ENCODE results near the gene FERD3L.

The FERD3L gene

GRCh38 chr7:19139706-19140327, 5.4 kb downstream of the FERD3L start:
- TF ChIP-seq, protein P1, sequence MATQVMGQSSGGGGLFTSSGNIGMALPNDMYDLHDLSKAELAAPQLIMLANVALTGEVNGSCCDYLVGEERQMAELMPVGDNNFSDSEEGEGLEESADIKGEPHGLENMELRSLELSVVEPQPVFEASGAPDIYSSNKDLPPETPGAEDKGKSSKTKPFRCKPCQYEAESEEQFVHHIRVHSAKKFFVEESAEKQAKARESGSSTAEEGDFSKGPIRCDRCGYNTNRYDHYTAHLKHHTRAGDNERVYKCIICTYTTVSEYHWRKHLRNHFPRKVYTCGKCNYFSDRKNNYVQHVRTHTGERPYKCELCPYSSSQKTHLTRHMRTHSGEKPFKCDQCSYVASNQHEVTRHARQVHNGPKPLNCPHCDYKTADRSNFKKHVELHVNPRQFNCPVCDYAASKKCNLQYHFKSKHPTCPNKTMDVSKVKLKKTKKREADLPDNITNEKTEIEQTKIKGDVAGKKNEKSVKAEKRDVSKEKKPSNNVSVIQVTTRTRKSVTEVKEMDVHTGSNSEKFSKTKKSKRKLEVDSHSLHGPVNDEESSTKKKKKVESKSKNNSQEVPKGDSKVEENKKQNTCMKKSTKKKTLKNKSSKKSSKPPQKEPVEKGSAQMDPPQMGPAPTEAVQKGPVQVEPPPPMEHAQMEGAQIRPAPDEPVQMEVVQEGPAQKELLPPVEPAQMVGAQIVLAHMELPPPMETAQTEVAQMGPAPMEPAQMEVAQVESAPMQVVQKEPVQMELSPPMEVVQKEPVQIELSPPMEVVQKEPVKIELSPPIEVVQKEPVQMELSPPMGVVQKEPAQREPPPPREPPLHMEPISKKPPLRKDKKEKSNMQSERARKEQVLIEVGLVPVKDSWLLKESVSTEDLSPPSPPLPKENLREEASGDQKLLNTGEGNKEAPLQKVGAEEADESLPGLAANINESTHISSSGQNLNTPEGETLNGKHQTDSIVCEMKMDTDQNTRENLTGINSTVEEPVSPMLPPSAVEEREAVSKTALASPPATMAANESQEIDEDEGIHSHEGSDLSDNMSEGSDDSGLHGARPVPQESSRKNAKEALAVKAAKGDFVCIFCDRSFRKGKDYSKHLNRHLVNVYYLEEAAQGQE (IDR thresholded peaks at IDR 0.05; ENCODE audit: insufficient replicate concordance, low read depth), result no peak
- no peak for TF ChIP-seq GABPA (IDR thresholded peaks at IDR 0.05; ENCODE audit: low read depth)
- TF ChIP-seq SPI1 (IDR thresholded peaks at IDR 0.05; ENCODE audit: borderline replicate concordance, low read depth), result no peak
- no peak for TF ChIP-seq POLR2AphosphoS5 (IDR thresholded peaks at IDR 0.05; ENCODE audit: low read depth)
- TF ChIP-seq, protein P2, sequence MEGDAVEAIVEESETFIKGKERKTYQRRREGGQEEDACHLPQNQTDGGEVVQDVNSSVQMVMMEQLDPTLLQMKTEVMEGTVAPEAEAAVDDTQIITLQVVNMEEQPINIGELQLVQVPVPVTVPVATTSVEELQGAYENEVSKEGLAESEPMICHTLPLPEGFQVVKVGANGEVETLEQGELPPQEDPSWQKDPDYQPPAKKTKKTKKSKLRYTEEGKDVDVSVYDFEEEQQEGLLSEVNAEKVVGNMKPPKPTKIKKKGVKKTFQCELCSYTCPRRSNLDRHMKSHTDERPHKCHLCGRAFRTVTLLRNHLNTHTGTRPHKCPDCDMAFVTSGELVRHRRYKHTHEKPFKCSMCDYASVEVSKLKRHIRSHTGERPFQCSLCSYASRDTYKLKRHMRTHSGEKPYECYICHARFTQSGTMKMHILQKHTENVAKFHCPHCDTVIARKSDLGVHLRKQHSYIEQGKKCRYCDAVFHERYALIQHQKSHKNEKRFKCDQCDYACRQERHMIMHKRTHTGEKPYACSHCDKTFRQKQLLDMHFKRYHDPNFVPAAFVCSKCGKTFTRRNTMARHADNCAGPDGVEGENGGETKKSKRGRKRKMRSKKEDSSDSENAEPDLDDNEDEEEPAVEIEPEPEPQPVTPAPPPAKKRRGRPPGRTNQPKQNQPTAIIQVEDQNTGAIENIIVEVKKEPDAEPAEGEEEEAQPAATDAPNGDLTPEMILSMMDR (IDR thresholded peaks at IDR 0.05; ENCODE audit: insufficient read depth, low read length), result no peak
- Histone ChIP-seq H3K27me3 (ENCODE audit: insufficient read depth, poor library complexity, severe bottlenecking) (peaks cover 3% of the 10 kb centered on the region), H3K27ac (replicated peaks) (no peak overlapping the region), H3K4me3 (replicated peaks; ENCODE audit: insufficient read depth, low read length) (no peak overlapping the region)
- no peak for DNase-seq (ENCODE audit: low read depth in 1 of 2, low spot score in 1 of 2)

- TF ChIP-seq, protein P1 (IDR thresholded peaks at IDR 0.05; ENCODE audit: insufficient replicate concordance, low read depth), result no peak
- TF ChIP-seq SPI1 (IDR thresholded peaks at IDR 0.05; ENCODE audit: borderline replicate concordance, low read depth), result no peak
- no peak for TF ChIP-seq GABPA (IDR thresholded peaks at IDR 0.05; ENCODE audit: low read depth)
- H3K4me3 ChIP-seq (replicated peaks; ENCODE audit: insufficient read depth, low read length), result no peak overlapping the region
- no peak for DNase-seq (ENCODE audit: low read depth in 1 of 2, low spot score in 1 of 2)
These were observed 11.3 kb downstream of the FERD3L start for GRCh38 chr7:19133886-19134285.

GRCh38 chr7:19133390-19133789, 11.8 kb downstream of the FERD3L start:
- Histone ChIP-seq H3K4me3 (replicated peaks; ENCODE audit: insufficient read depth, low read length) (no peak overlapping the region), H3K27me3 (ENCODE audit: insufficient read depth, poor library complexity, severe bottlenecking) (no peaks in the 10 kb centered on the region), H3K27ac (replicated peaks) (no peak overlapping the region)
- TF ChIP-seq, protein P2 (IDR thresholded peaks at IDR 0.05; ENCODE audit: insufficient read depth, low read length), result no peak
- TF ChIP-seq SPI1 (IDR thresholded peaks at IDR 0.05; ENCODE audit: borderline replicate concordance, low read depth), result no peak
- no peak for TF ChIP-seq POLR2AphosphoS5 (IDR thresholded peaks at IDR 0.05; ENCODE audit: low read depth)
- TF ChIP-seq, protein P1 (IDR thresholded peaks at IDR 0.05; ENCODE audit: insufficient replicate concordance, low read depth), result no peak
- TF ChIP-seq GABPA (IDR thresholded peaks at IDR 0.05; ENCODE audit: low read depth), result no peak
- no peak for DNase-seq (ENCODE audit: low read depth in 1 of 2, low spot score in 1 of 2)

More at GRCh38 chr7:19133886-19134285, 11.3 kb downstream of the FERD3L start:
- Histone ChIP-seq H3K27ac (replicated peaks) (no peak overlapping the region), H3K27me3 (ENCODE audit: insufficient read depth, poor library complexity, severe bottlenecking) (no peaks in the 10 kb centered on the region)
